Right lung (tissue), 5 donors: Measurements from ENCODE around the gene FAM228A. TPM values are rescaled to one million over a fixed set of nuclear protein-coding genes. Genes with fewer than 3 reads are reported as not detected.
"Not testable (repeated sequence)": the region's sequence is repeated elsewhere in the genome, so short reads cannot be mapped to it uniquely, and the experiment has no call there.

ENCODE experiments used
- DNase-seq, 2 donors: peaks; one replicate each; pipeline ENCODE4 v3.0.0-alpha.2; 2013
- polyA plus RNA-seq, 5 donors: library from polyadenylated mRNA; unstranded; fragments of 120-200 nt; gene quantifications; one replicate each; pipeline versions ENCODE4 v1.2.1 to v1.2.3, GENCODE V29; 2013; ENCODE audit warnings: inconsistent platforms in 1 of 5, low replicate concordance in 1 of 5; ENCODE audit not compliant: insufficient read length in 5 of 5, insufficient read depth in 1 of 5

FAM228A gene
- polyA plus RNA-seq, 5 donors: 1.1 to 3.4 (median 1.6) TPM

DNA sequence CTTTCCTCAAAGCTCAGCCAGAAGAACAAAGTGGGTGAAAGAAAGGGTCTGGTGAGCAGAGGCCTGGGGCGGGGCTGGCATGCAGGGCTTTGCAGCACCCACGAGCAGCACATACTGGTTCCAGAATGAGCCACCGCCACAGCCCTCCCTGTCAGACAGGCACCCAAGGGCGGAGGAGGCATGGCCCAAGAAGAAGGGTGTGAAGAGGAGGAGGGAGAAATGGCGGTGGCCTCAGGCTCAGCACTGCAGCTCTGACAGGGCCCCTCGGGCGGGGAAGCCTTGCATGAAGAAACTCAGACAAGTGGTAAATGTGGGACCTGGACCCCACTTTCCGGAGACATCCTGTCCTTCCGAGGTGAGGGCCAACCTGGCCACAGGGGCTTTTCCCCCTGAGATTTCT, 15.7 kb downstream of the FAM228A start:
- no peak for DNase-seq

DNA sequence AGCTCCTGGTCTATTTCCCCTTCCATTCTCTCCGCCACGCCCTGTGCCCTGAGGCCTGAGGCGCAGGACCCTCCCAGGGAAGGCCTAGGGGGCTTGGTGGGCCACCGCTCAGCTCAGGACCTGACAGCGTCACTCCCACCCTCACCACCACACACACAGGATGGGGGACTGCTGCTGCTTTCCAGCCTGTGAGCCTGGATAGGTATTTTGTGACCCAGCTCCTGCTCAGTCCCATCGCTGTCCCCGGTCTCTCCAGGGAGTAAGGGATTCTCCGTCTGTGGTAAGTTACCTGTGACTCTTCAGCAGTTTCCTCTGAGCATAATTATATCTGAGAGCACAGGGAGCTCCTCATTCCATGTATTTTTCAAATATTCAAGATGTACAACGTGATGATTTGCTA, 16.3 kb downstream of the FAM228A start:
- no peak for DNase-seq

DNA sequence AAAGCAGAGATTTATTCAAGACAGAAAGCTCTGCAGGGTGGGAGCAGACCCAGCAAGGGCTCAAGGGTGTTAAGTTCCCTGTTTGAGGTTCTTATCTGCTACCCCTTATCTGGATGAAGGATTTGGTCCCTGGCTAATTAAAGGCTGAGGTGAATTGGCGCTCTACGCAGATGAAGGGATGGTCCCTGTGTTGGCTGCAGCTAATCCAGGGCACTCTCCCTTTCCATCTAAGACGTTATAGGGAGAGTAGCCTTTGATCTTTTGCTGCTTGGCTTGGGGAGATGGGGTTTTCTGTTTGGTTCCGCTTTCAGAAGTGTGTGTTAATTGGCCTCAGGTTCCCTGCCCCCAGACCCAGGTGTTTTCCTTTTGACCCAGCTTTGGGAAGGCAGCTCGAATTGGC, 17.0 kb downstream of the FAM228A start:
- no peak for DNase-seq

GRCh38 chr2:24197213-24197612, 22.4 kb downstream of the FAM228A start:
- not testable (repeated sequence) for DNase-seq

DNA sequence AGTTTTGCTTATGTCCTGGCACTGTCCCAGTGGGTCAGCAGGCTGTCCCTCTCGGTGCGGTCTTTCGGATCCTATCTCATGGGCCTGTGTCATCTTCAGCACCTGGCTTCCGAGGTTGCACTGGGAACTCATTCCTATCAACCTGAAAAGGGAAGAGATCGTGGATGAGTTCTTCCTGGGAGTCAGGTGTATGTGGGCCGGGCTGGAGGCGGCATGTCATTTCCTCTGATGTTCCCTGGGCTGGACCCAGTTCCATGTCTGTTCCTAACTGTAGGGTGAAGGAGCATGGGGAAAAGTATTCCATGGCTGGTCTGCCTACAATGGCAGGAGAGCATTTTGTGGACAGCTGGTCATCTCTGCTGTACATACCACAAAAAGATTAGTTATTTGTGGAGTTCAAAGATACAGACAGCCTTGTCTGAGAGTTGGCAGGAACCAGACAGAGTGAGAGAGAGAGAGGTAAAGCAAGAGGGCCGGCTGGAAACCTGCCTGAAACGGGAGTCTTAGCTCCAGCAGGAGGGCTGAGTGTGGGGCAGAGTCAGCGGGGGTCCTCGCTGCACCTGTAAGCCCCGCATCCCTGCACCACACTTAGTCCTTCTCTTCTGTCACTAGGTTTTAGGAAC, 25.2 kb downstream of the FAM228A start:
- DNase-seq: no peak

GRCh38 chr2:24200799-24201198, 25.9 kb downstream of the FAM228A start:
- DNase-seq: no peak

- DNase-seq: no peak
Measured at GRCh38 chr2:24203029-24203786, 28.4 kb downstream of the FAM228A start.

DNA sequence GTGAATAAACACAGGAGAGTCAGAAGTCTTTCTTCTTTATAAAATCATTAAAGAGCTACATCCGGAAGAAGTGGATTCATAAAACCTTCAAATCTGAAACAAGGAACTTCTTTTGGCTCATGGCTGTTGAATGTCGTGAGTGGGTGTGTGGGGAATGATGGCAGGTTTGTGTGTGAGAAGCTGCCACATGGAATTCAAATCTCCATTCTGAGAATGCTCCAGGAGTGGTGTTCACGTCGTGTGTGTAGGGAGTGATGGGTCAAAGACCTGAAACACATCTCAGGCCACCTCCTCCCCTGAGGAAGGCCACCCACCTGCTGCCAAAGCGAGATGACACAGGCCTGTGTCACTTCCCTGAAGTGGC, 28.9 kb downstream of the FAM228A start:
- no peak for DNase-seq

DNA sequence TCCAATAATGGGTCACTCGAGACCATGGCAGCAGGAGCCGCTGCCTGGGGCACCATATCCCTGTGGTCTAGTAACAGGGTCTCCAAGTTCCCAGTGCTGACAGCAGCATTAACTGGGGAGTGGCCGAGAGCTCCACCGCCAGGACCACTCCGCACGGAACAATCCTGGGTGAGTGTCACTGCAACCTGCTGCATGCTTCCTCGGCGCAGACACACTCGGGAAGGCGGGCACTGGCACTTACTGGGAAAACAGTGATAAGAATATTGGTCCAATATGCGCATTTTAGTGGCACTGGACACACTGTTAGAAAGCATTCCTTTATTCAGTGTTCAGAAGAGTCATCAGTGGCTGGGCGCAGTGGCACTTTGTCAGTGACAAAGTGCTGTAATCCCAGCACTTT, 29.7 kb downstream of the FAM228A start:
- no peak for DNase-seq

- no peak for DNase-seq
Measured at GRCh38 chr2:24205131-24205530, 30.3 kb downstream of the FAM228A start.

GRCh38 chr2:24206242-24206641, 31.4 kb downstream of the FAM228A start:
- DNase-seq: no peak

- no peak for DNase-seq
Measured at GRCh38 chr2:24206714-24207113, 31.9 kb downstream of the FAM228A start.

GRCh38 chr2:24207359-24207758, 32.5 kb downstream of the FAM228A start:
- no peak for DNase-seq

GRCh38 chr2:24208490-24208889, 33.6 kb downstream of the FAM228A start:
- no peak for DNase-seq

DNA sequence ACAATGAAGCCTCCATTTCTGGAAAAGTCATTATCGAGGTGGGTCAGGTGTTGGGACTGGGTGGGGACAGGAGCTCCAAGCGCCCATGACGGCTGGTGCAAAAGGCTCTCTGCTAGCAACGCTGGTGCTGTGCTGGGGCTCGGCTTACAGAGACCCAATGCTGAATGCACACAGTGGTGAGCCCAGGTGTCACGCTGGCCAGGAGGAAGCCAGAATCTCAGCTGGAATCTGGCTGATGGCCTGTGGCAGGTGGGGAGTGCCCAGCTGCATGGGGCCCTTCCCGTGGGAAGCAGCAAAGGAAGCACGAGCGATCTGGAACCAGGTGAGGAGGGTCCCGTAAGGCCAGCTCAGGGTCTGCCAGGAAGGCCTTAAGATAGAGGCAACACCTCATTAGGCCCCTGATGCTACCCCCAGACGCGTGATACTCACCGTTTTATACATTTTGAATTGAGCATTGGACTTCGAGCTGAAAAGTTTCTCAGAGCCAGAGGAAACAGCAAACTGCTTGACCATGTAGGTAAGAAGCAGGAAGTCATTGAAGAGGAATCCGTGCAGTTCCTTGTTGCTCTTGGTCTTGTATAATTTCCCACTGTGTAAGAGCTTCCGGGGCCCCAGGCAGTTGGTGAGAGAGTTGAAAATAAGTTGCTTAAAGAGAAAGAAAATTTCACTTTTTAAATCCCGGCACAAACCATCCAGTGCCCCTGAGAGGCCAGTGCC, 34.7 kb downstream of the FAM228A start:
- no peak for DNase-seq

DNA sequence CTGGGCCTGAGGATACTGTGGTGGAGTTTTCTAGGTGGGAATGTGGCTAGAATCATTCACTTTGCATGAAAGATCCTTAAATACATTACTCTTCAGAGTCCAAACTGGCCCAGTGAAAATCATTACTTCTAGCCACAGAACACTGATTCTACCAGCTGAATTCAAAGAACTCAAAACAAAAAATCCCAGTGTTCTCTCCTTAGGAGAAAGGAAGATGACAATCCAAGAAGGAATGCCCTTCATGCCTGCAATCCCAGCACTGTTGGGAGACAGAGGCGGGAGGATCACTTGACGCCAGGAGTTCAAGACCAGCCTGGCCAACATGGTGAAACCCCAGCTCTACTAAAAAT, 35.2 kb downstream of the FAM228A start:
- DNase-seq: no peak

- DNase-seq: no peak
Measured at GRCh38 chr2:24210723-24211122, 35.9 kb downstream of the FAM228A start.

GRCh38 chr2:24211408-24211807, 36.6 kb downstream of the FAM228A start:
- DNase-seq: no peak

- DNase-seq: no peak
Measured at GRCh38 chr2:24214880-24215279, 40.0 kb downstream of the FAM228A start.

- no peak for DNase-seq
Measured at GRCh38 chr2:24220554-24221291, 45.9 kb downstream of the FAM228A start.

DNA sequence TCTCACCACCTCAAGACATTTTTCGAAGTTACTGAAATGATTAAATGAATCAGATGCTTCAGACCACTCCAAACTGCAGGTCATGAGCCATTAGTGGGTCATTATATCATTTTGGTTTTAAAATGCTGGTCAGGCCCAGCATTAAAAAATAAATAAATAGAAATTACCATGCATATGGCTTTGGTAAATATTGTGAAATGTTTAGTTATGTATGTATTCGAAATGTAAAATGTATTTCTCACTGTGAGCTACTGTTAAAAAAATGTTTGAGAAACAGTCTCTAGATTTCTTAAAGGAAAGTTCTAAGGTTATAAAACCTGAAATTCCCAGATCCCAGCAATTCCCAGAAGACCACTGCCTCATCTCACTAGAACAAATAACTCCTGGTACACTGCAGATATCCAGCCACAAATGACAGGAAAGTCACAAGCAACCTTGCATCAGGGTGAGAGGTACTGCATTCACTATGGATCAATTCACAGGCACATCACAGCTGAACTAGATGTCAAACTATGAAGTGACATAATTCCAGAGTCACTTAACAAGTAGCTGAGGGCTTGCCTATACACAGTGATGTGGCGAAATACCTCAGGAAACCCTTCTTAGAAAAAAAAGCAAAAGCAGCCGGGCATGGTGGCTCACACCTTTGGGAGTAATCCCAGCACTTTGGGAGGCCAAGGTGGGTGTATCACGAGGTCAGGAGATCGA, 46.6 kb downstream of the FAM228A start:
- no peak for DNase-seq

DNA sequence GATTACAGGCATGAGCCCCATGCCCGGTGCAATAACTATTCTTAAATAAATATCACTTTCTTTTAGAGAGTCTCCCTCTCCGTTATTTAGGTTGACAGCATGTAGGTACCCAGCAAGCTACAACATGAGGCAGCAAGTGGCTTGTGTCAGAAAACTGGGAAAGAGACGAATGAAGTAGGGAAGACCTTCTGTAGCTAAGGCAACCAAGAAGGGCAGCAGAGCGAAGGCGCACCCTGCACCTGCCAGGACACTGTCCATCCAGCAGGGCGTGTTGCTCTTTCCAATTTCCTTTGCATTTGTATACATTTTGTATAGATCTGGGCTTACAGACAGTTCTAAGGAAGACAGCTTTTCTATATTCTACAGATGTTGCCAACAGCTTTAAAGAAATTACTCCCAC, 48.1 kb downstream of the FAM228A start:
- no peak for DNase-seq
